GM12864 (cell line): ENCODE results near the gene TWF2.
A peak's percentile ranks its signal among the peaks of the same experiment; 100 is the strongest.

ENCODE experiments used
- DNase-seq: peaks from one replicate; pipeline ENCODE4 v3.0.0-alpha.2; 2011; ENCODE audit warnings: low read depth
- H3K4me3 ChIP-seq: 2 replicates; pipeline ENCODE4 v1.5.1; 2011; ENCODE audit warnings: mild to moderate bottlenecking, low read depth, low read length, control low read depth
- TF ChIP-seq, protein P1 (sequence below): IDR thresholded peaks from 2 replicates; pipeline ENCODE4 v1.5.1; 2011; ENCODE audit warnings: low read depth, mild to moderate bottlenecking, moderate library complexity, low read length, control low read depth, inconsistent platforms; ENCODE audit errors: missing control alignments

TWF2 gene

DNA sequence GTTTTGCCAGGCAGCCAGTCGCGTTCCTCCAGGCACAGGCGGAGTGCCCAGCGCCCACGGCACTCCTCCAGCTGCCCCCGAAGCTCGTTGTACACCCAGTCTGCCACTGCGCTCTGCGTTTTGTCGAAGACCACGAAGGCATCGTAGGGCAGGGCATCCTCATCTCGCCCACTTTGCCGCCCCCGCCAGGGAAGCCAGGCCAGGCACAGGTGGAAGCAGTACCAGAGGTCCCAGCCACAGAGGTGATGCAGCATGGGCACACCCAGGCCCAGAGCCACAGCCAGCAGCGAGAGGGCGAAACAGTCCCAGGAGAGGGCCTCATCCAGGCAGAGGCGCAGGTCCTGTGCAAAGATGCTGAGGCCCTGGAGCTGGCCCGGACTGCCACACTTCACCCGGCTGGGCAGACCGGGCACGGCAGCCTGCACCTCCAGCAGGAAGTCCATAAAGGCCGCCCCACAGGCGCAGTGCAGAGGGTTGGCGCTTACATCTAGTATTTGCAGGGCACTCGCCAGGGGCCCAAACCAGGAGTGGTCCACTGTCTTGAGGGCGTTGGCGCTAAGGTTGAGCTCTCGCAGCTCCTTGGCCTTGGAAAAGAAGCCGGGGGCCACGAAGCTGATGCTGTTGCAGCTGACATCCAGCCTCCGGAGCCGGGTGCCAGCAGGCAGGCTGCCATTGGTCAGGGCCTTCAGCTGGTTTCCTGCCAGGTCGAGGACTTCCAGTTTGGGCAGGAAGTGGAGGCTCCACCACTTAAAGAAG, 17.2 kb downstream of the TWF2 start:
- TF ChIP-seq, protein P1, sequence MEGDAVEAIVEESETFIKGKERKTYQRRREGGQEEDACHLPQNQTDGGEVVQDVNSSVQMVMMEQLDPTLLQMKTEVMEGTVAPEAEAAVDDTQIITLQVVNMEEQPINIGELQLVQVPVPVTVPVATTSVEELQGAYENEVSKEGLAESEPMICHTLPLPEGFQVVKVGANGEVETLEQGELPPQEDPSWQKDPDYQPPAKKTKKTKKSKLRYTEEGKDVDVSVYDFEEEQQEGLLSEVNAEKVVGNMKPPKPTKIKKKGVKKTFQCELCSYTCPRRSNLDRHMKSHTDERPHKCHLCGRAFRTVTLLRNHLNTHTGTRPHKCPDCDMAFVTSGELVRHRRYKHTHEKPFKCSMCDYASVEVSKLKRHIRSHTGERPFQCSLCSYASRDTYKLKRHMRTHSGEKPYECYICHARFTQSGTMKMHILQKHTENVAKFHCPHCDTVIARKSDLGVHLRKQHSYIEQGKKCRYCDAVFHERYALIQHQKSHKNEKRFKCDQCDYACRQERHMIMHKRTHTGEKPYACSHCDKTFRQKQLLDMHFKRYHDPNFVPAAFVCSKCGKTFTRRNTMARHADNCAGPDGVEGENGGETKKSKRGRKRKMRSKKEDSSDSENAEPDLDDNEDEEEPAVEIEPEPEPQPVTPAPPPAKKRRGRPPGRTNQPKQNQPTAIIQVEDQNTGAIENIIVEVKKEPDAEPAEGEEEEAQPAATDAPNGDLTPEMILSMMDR, result no peak
- H3K4me3 ChIP-seq, result no peak overlapping the region
- DNase-seq, result no peak

DNA sequence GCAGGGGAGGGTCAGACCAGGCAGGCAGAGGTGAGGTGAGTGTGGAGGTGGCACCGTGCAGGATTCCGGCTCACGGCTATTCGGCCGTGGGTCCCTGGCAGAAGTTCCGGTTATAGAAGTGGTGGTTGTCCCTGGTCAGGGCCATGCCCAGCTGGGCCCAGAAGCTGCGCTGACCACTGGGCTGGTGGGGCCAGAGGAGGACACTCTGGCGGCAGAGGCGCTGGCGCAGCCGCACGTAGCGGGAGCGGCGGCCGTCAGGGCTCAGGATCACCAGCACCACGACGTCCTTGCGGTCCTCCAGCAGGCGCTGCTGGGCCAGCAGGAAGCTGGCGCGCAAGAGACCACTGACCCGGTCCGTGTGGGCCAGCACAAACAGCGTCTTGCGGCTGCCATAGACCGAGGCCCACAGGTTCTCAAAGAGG, 17.8 kb downstream of the TWF2 start:
- TF ChIP-seq, protein P1, result no peak
- H3K4me3 ChIP-seq, result no peak overlapping the region
- DNase-seq, result no peak

DNA sequence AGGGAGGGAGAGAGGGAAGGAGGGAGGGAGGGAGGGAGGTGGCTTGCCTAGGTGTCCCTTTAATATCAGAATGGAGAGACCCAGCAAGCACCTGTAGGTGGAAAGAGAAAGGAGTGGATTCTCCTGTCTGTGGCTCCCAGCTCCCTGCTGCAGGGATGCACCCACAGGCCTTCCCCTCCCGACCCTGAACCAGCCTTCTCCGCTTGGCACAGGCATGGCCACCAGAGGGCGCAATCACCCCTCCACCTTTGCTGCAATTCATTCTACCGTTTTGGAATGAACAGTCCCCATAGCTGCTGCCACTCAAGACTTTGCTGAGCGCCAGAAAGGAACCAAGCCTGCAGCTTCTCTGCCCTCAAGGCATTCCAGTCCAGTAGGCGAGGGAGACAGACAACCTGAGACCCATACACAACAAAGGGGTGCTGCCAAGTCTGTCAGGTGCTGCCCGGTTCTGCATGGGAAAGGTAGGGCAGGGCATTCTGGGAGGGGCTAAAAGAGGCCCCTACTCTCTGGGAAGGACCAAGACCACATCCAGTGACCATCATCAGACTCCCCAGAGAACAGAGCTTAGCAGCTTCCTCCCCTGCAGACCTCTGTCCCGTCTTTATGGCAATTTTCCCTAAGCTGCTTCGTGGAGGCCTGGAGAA, 18.5 kb downstream of the TWF2 start:
- H3K4me3 ChIP-seq, result no peak overlapping the region
- DNase-seq, result no peak
- TF ChIP-seq, protein P1, result peak; percentile 99

DNA sequence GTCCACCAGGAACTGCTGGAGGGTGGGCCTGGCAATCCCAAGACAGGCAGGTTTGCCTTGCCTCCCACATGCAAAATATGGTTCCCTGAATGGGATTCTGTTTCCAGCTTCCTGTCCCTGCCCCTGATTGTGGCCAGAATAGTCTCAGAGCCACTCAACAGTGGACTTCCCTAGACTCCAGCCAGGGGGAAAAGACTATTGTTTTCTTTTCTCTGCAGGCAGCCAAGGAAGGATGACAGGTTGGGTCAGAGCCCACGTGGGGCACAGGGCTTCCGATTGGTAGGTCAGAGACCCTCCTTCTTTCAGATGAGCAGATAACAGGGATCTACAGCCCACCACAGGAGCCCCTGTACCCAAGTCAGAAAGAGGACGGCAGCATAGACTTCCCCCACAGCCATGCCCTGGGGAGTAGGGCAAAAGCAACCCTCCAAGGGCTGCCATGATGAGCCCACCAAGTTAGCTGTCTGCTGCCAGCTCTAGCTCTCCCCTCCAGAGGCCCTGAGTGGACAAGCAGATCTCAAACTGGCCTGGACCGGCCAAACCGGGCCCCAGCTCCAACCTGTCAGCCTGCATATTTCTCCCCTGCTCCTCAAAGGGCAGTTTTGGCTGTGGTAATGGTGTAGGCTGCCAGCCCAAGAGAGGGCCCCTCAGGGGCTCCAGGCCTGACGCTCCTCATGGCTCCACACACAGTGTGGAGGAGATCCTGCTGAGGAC, 19.9 kb downstream of the TWF2 start:
- DNase-seq, result no peak
- TF ChIP-seq, protein P1, result no peak
- no peak overlapping the region for H3K4me3 ChIP-seq

DNA sequence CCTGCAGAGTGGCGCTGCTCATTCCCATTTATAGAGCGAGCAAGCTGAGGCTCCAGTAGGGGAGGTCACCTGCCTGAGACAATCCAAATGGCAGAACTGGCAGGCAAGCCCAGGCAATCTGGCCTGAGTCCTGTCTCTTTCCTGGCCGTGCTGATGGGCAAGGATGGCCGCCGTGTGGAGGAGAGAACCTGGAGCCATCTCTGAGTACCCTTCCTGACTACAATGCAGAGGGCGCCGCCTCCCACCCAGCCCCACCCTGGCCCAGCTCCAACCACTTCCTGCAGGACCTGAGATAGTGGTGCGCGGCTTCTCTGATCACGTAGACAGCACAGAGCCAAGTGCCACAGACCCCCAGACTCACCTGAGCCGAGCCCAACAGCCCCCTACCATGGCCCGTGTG, 20.5 kb downstream of the TWF2 start:
- no peak overlapping the region for H3K4me3 ChIP-seq
- TF ChIP-seq, protein P1, result no peak
- no peak for DNase-seq

DNA sequence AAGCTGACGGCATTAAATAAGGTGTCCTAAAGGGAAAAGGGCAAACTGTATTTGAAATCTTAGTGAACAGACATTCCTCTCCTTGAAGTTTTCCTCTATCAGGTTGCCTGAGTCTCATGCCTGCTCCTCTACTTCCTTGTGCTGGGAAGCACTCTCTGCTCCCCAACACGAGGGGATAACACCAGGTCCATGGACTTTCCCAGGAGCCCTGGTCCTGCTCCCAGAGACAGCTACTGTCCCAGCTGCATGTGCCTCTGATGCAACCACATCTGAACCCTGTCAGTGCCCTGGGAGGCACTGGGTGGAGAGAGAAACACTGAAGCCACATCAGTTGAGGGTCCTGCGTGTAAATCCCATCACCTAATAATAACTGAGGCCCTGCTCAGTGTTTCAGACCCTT, 20.9 kb downstream of the TWF2 start:
- no peak overlapping the region for H3K4me3 ChIP-seq
- DNase-seq, result no peak
- TF ChIP-seq, protein P1, result no peak
